PC-3 (cell line): Measurements from ENCODE around the gene IL21R.

Experiments
- CTCF ChIP-seq: fragments of 300-600 bp; sonication (generic); conservative IDR thresholded peaks from 2 replicates; pipeline ENCODE4 v1.5.1; 2017; ENCODE audit warnings: antibody characterized with exemption, low read depth, mild to moderate bottlenecking, low read length
- EZH2 ChIP-seq: fragments of 300-600 bp; sonication (generic); IDR thresholded peaks from one replicate; pipeline ENCODE4 v1.6.1; 2017; ENCODE audit warnings: antibody characterized with exemption, mild to moderate bottlenecking, low read length; ENCODE audit not compliant: unreplicated experiment
- EZH2phosphoT487 ChIP-seq: fragments of 300-600 bp; sonication (generic); IDR thresholded peaks from 2 replicates; pipeline ENCODE4 v1.6.1; 2018; ENCODE audit warnings: mild to moderate bottlenecking, antibody characterized with exemption, low read length, borderline replicate concordance

- TF ChIP-seq CTCF (no peak), EZH2 (no peak), EZH2phosphoT487 (no peak)
Observed at GRCh38 chr16:27444470-27444869, 42.5 kb downstream of the IL21R start.
